DOHH2 (cell line): ENCODE results near the gene MS4A15.

Experiments used
- CTCF ChIP-seq: fragments of 200-600 bp; sonication (generic); IDR thresholded peaks from one replicate; pipeline ENCODE4 v1.5.1; 2014; ENCODE audit warnings: antibody characterized with exemption, mild to moderate bottlenecking, low read depth, low read length; ENCODE audit not compliant: poor library complexity, severe bottlenecking
- EZH2phosphoT487 ChIP-seq: fragments of 200-600 bp; sonication (generic); IDR thresholded peaks from 2 replicates; pipeline ENCODE4 v1.6.1; 2017; ENCODE audit warnings: borderline replicate concordance, mild to moderate bottlenecking, antibody characterized with exemption, low read length, moderate library complexity, mixed read lengths

GRCh38 chr11:60724420-60724819 lies 32.2 kb upstream of the MS4A15 start, which contains the start of gene MS4A18:
- TF ChIP-seq CTCF, result no peak
- TF ChIP-seq EZH2phosphoT487, result no peak
